Esophagus (tissue), 2 donors: ENCODE data around the gene SPESP1. TPM values are rescaled to one million over a fixed set of nuclear protein-coding genes. Genes with fewer than 3 reads are reported as not detected.

Source experiments
- H3K27ac ChIP-seq, 2 donors: one replicate each; pipeline ENCODE4 v1.5.1; 2013; ENCODE audit warnings: low read depth in 2 of 2, mild to moderate bottlenecking in 2 of 2, inconsistent platforms in 1 of 2, low read length in 1 of 2, moderate library complexity in 1 of 2
- H3K27me3 ChIP-seq, 2 donors: one replicate each; pipeline ENCODE4 v1.6.1; 2013; ENCODE audit warnings: low read length in 2 of 2, control low read depth in 1 of 2, mild to moderate bottlenecking in 1 of 2; ENCODE audit not compliant: insufficient read depth in 2 of 2, control insufficient read depth in 1 of 2
- H3K36me3 ChIP-seq, 2 donors: one replicate each; pipeline ENCODE4 v1.6.1; 2013; ENCODE audit warnings: low read length in 1 of 2; ENCODE audit not compliant: control insufficient read depth in 2 of 2, insufficient read depth in 2 of 2
- H3K4me1 ChIP-seq, 2 donors: one replicate each; pipeline ENCODE4 v1.6.1; 2013; ENCODE audit warnings: low read length in 1 of 2; ENCODE audit not compliant: control insufficient read depth in 2 of 2, insufficient read depth in 2 of 2
- H3K4me3 ChIP-seq, 2 donors: one replicate each; pipeline ENCODE4 v1.5.1; 2013; ENCODE audit warnings: low read length in 2 of 2, mild to moderate bottlenecking in 2 of 2, low read depth in 1 of 2, moderate library complexity in 1 of 2
- H3K9me3 ChIP-seq, 2 donors: one replicate each; pipeline ENCODE4 v1.6.1; 2013; ENCODE audit warnings: mild to moderate bottlenecking in 2 of 2, low read depth in 1 of 2, low read length in 1 of 2, moderate library complexity in 1 of 2; ENCODE audit not compliant: control insufficient read depth in 2 of 2, insufficient read depth in 1 of 2
- WGBS, 2 donors: extraction: QIAGEN DNeasy Blood & Tissue Kit; methylation state at CpG; one replicate each; pipeline ENCODE4 v1.1.7; 2013; 5-methylcytosine and 5-hydroxymethylcytosine counted together
- polyA plus RNA-seq, 2 donors: library from polyadenylated mRNA; stranded (reverse); fragments of 200-250 nt; gene quantifications; one replicate each; pipeline ENCODE4 v1.2.3, GENCODE V29; 2013
- donor health status: healthy with polysubstance abuse.
- donor health status: Bipolar disorder and iron deficiency.

Gene SPESP1
- polyA plus RNA-seq, 2 donors, result 1.1 to 1.2 TPM

GRCh38 chr15:68987676-68988075 is 57.4 kb downstream of the SPESP1 start:
- Histone ChIP-seq H3K36me3 (no peaks in the 10 kb centered on the region), H3K27me3 (peaks cover 0 to 2% of the 10 kb centered on the region in 2 donors), H3K9me3 (no peaks in the 10 kb centered on the region), H3K27ac (no peak overlapping the region), H3K4me1 (no peaks in the 10 kb centered on the region), H3K4me3 (no peak overlapping the region)
- WGBS, 2 donors, result 47 to 72% methylated on average over 1 of the region's 1 CpG

GRCh38 chr15:68989541-68990230 is 59.4 kb downstream of the SPESP1 start:
- Histone ChIP-seq H3K4me3 (no peak overlapping the region), H3K36me3 (no peaks in the 10 kb centered on the region), H3K27ac (no peak overlapping the region), H3K4me1 (no peaks in the 10 kb centered on the region), H3K27me3 (peaks cover 0 to 2% of the 10 kb centered on the region in 2 donors), H3K9me3 (no peaks in the 10 kb centered on the region)
- 83 to 88% methylated on average over 2 of the region's 2 CpGs for WGBS, 2 donors

- Histone ChIP-seq H3K27me3 (peaks cover 0 to 2% of the 10 kb centered on the region in 2 donors), H3K27ac (no peak overlapping the region), H3K4me1 (no peaks in the 10 kb centered on the region), H3K4me3 (no peak overlapping the region), H3K9me3 (no peaks in the 10 kb centered on the region), H3K36me3 (no peaks in the 10 kb centered on the region)
- 80 to 81% methylated on average over 7 of the region's 7 CpGs for WGBS, 2 donors
Measured at GRCh38 chr15:68990231-68990991, 60.1 kb downstream of the SPESP1 start.

GRCh38 chr15:68990992-68991500 is 60.7 kb downstream of the SPESP1 start:
- Histone ChIP-seq H3K36me3 (no peaks in the 10 kb centered on the region), H3K9me3 (no peaks in the 10 kb centered on the region), H3K4me1 (no peaks in the 10 kb centered on the region), H3K27me3 (peaks cover 0 to 2% of the 10 kb centered on the region in 2 donors), H3K4me3 (no peak overlapping the region), H3K27ac (no peak overlapping the region)
- 78 to 81% methylated on average over 5 of the region's 5 CpGs for WGBS, 2 donors

- Histone ChIP-seq H3K9me3 (no peaks in the 10 kb centered on the region), H3K27me3 (peaks cover 0 to 2% of the 10 kb centered on the region in 2 donors), H3K4me3 (no peak overlapping the region), H3K27ac (no peak overlapping the region), H3K4me1 (no peaks in the 10 kb centered on the region), H3K36me3 (no peaks in the 10 kb centered on the region)
- WGBS, 2 donors, result 44 to 46% methylated on average over 4 of the region's 4 CpGs
Measured at GRCh38 chr15:68991723-68992122, 61.4 kb downstream of the SPESP1 start.

- H3K27ac ChIP-seq, result no peak overlapping the region
- no peaks in the 10 kb centered on the region for H3K27me3 ChIP-seq
- no peaks in the 10 kb centered on the region for H3K4me1 ChIP-seq
- H3K9me3 ChIP-seq, result no peaks in the 10 kb centered on the region
- H3K4me3 ChIP-seq, result no peak overlapping the region
- 93 to 97% methylated on average over 6 of the region's 6 CpGs for WGBS, 2 donors
- H3K36me3 ChIP-seq, result no peaks in the 10 kb centered on the region
Measured at GRCh38 chr15:68992696-68993095, 62.4 kb downstream of the SPESP1 start.

GRCh38 chr15:68993276-68993675 is 63.0 kb downstream of the SPESP1 start:
- H3K4me1 ChIP-seq, result peaks cover 0 to 2% of the 10 kb centered on the region in 2 donors
- 93 to 96% methylated on average over 6 of the region's 6 CpGs for WGBS, 2 donors
- no peak overlapping the region for H3K4me3 ChIP-seq
- no peaks in the 10 kb centered on the region for H3K9me3 ChIP-seq
- no peaks in the 10 kb centered on the region for H3K27me3 ChIP-seq
- no peak overlapping the region for H3K27ac ChIP-seq
- no peaks in the 10 kb centered on the region for H3K36me3 ChIP-seq

- H3K9me3 ChIP-seq, result no peaks in the 10 kb centered on the region
- no peak overlapping the region for H3K4me3 ChIP-seq
- H3K27ac ChIP-seq, result no peak overlapping the region
- WGBS, 2 donors, result 64 to 68% methylated on average over 2 of the region's 2 CpGs
- no peaks in the 10 kb centered on the region for H3K36me3 ChIP-seq
- no peaks in the 10 kb centered on the region for H3K27me3 ChIP-seq
- H3K4me1 ChIP-seq, result peaks cover 0 to 2% of the 10 kb centered on the region in 2 donors
Measured at GRCh38 chr15:68994149-68994548, 63.8 kb downstream of the SPESP1 start.

- peaks cover 0 to 2% of the 10 kb centered on the region in 2 donors for H3K4me1 ChIP-seq
- H3K9me3 ChIP-seq, result no peaks in the 10 kb centered on the region
- no peak overlapping the region for H3K27ac ChIP-seq
- H3K27me3 ChIP-seq, result no peaks in the 10 kb centered on the region
- 90 to 91% methylated on average over 9 of the region's 9 CpGs for WGBS, 2 donors
- H3K4me3 ChIP-seq, result no peak overlapping the region
- no peaks in the 10 kb centered on the region for H3K36me3 ChIP-seq
Measured at GRCh38 chr15:68994981-68995761, 64.8 kb downstream of the SPESP1 start.
